ENCODE data around the gene PCDH15.

GRCh38 chr10:54094321-54094720 is 706.7 kb downstream of the PCDH15 start:
- no peak for TF ChIP-seq CTCF (conservative IDR thresholded peaks at IDR 0.05; ENCODE audit: low read length)
- TF ChIP-seq EZH2phosphoT487 (IDR thresholded peaks at IDR 0.05; ENCODE audit: borderline replicate concordance, low read depth, low read length): no peak

Data from OCI-LY7 (cell line).